Psoas muscle (tissue), 8 donors: ENCODE data around the gene TPCN1. TPM values are rescaled to one million over a fixed set of nuclear protein-coding genes. Genes with fewer than 3 reads are reported as not detected.
"Not testable (repeated sequence)": the region's sequence is repeated elsewhere in the genome, so short reads cannot be mapped to it uniquely, and the experiment has no call there.

Experiments
- ATAC-seq, 4 donors: fragments of 200-7000 bp; cut with Tn5 transposase; one replicate each; pipeline ENCODE4 v1.9.1; 2020; ENCODE audit warnings: moderate library complexity in 3 of 4, mild to moderate bottlenecking in 2 of 4
- DNase-seq, 2 donors: peaks; one replicate each; pipeline ENCODE4 v3.0.0-alpha.2; 2020
- H3K27ac ChIP-seq: fragments of 200-600 bp; one replicate; pipeline ENCODE4 v1.8.0; 2022
- H3K27me3 ChIP-seq, 3 donors: fragments of 200-600 bp in 1 of 3; one replicate each; pipeline versions ENCODE4 v1.6.1 to v1.8.0; 2013 to 2022; ENCODE audit warnings: low read length in 2 of 3, mild to moderate bottlenecking in 2 of 3, moderate library complexity in 1 of 3; ENCODE audit not compliant: insufficient read depth in 3 of 3
- H3K36me3 ChIP-seq, 2 donors: fragments of 200-600 bp in 1 of 2; one replicate each; pipeline versions ENCODE4 v1.6.1 to v1.8.0; 2013 to 2022; ENCODE audit warnings: low read depth in 1 of 2, mild to moderate bottlenecking in 1 of 2, moderate library complexity in 1 of 2; ENCODE audit not compliant: insufficient read depth in 1 of 2
- H3K4me1 ChIP-seq: fragments of 200-600 bp; one replicate; pipeline ENCODE4 v1.8.0; 2022
- H3K4me3 ChIP-seq: fragments of 200-600 bp; one replicate; pipeline ENCODE4 v1.8.0; 2022; ENCODE audit warnings: mild to moderate bottlenecking
- H3K9me3 ChIP-seq: fragments of 200-600 bp; one replicate; pipeline ENCODE4 v1.8.0; 2022
- WGBS, 3 donors: extraction: QIAGEN DNeasy Blood & Tissue Kit; methylation state at CpG; one replicate each; pipeline versions ENCODE4 v1.1.6 to v1.1.7; 2013; 5-methylcytosine and 5-hydroxymethylcytosine counted together
- intact Hi-C, 2 donors: fragments of 100-400 bp; cut with DNase I; formaldehyde crosslinking; loops; one replicate each; pipeline versions ENCODE4 v1.11.0 to v1.14.2; 2022
- polyA plus RNA-seq, 3 donors: library from polyadenylated mRNA; stranded (reverse); fragments of 200-250 nt; gene quantifications; one replicate each; pipeline ENCODE4 v1.2.3, GENCODE V29; 2013
- total RNA-seq, 4 donors: library from RNA; stranded (reverse); fragmentation: NEBNext Ultra II Directional in 2 of 4; extraction: Animal tissue kit (Norgen Biotek cat#: 25700) in 2 of 4; gene quantifications; one replicate each; pipeline versions ENCODE4 v1.2.1 to v1.2.4, GENCODE V29; 2021 to 2023
- TF ChIP-seq, protein P1 (sequence below): fragments of 200-600 bp; IDR thresholded peaks from one replicate; pipeline ENCODE4 v1.8.0; 2022; ENCODE audit warnings: antibody characterized with exemption
- donor health status: healthy with polysubstance abuse.
- donor health status: DM: no; HTN: no; CAD: no; lungs with moderate emphysema.
- donor health status: Bipolar disorder and iron deficiency.
- donor health status: healthy.
- donor health status: DM: yes; HTN: yes; CAD: no.
- donor health status: DM: no; HTN: no; CAD: no.
- donor health status: DM: no; HTN: no; CAD: no.
- donor health status: DM: yes; HTN: yes; CAD: no.

The TPCN1 gene
- total and polyA plus RNA-seq, 7 donors: 7.6 to 36.2 (median 25.2) TPM

DNA sequence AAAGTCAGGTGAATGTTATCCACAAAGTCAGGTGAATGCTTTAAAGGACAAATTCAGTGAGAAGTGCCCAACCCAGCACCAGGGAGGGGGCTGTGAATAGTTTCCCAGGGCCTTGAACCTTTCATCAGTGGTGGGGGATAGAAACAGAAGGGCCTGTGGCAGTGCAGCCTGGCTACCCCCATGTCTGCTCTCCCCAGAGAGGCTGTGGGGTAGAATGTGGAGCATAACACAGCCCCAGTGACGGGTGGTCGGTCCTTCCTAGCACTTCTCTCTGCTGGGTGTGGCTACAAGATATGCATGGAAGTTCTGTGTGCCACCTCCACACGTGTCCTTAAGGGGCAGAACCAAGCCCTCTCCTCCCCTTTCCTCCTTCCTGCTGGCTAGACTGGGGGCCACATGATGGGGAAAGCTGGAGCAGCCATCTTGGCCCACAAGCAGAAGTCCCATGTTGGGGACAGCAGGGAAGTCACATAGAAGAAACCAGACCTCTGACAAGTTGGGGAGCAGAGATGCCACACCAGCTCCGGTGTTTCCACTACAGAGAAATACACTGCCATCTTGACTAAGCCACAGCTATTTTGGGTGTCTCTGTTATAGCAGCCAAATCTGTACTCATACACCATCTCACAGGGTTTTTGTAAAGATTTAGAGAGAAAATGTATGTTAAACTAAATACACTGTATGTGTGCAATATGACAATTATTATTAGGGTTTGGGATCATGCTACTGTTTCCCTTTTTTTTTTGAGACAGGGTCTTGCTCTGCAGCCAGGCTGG lies 18.8 kb upstream of the TPCN1 start:
- intact Hi-C loops: no loop called here
- ATAC-seq: no peak

DNA sequence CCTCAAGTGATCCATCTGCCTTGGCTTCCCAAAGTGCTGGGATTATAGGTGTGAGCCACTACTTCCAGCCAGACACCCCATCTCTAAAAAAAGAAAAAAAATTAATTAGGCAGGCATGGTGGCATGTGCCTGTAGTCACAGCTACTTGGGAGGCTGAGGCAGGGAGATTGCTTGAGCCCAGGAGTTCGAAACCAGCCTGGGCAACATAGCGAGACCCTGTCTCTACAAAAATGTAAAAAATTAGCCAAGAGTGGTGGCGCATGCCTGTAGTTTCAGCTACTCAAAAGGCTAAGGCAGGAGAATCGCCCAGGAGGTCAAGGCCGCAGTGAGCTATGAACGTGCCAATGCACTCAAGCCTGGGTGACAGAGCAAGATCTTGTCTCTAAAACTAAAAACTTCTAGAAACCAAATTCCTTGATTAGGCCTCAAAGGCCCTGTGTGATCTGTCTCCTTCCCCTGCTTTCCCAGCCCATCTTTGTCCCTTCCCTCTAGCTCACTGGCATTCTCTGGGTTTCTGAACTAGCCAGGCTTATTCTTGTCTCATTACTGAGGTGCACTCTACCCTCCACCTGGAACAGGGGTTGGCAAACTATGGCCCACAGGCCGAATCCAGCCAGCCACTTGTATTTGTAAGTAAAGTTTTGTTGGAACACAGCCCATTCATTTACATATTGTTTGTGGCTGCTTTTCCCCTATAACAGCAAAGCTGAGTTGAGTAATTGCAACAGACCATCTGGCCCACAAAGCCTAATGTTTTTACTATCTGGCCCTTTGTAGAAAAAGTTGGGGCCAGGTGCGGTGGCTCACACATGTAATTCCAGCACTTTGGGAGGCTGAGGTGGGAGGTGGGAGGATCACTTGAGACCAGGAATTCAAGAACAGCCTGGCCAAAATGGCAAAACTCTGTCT lies 17.2 kb upstream of the TPCN1 start:
- Histone ChIP-seq H3K9me3 (no peaks in the 10 kb centered on the region), H3K4me3 (no peak overlapping the region), H3K27me3 (no peaks in the 10 kb centered on the region), H3K4me1 (peaks cover 15% of the 10 kb centered on the region), H3K27ac (peak overlapping the region; percentile 50), H3K36me3 (no peaks in the 10 kb centered on the region)
- ATAC-seq (no peak), DNase-seq (no peak)
- 84 to 89% (median 88%) methylated on average over 8 of the region's 8 CpGs for WGBS, 3 donors
- TF ChIP-seq, protein P1, sequence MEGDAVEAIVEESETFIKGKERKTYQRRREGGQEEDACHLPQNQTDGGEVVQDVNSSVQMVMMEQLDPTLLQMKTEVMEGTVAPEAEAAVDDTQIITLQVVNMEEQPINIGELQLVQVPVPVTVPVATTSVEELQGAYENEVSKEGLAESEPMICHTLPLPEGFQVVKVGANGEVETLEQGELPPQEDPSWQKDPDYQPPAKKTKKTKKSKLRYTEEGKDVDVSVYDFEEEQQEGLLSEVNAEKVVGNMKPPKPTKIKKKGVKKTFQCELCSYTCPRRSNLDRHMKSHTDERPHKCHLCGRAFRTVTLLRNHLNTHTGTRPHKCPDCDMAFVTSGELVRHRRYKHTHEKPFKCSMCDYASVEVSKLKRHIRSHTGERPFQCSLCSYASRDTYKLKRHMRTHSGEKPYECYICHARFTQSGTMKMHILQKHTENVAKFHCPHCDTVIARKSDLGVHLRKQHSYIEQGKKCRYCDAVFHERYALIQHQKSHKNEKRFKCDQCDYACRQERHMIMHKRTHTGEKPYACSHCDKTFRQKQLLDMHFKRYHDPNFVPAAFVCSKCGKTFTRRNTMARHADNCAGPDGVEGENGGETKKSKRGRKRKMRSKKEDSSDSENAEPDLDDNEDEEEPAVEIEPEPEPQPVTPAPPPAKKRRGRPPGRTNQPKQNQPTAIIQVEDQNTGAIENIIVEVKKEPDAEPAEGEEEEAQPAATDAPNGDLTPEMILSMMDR: no peak
- intact Hi-C loops: no loop called here

More for the DNA sequence above, 18.8 kb upstream of the TPCN1 start:
- 94 to 97% (median 94%) methylated on average over 4 of the region's 4 CpGs for WGBS, 3 donors
- Histone ChIP-seq H3K27ac (no peak overlapping the region), H3K9me3 (no peaks in the 10 kb centered on the region), H3K27me3 (no peaks in the 10 kb centered on the region), H3K36me3 (no peaks in the 10 kb centered on the region), H3K4me1 (peaks cover 15% of the 10 kb centered on the region), H3K4me3 (no peak overlapping the region)
- TF ChIP-seq, protein P1: no peak
- DNase-seq: no peak

DNA sequence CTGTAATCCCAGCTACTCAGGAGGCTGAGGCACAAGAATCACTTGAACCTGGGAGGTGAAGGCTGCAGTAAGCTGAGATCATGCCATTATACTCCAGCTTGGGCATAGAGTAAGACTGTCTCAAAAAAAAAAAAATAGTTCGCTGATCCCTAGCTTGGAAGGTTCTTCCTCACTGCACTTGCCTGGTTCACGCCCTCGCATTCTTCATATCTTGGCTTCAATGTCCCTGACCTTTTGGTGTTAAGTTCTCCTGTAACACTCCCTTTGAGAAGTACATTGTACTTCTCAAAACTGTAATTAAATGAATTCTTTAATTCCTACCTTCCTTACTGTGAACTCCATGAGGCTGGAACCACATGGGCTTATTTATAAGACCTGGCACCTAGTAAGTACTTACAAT lies 16.5 kb upstream of the TPCN1 start:
- Histone ChIP-seq H3K9me3 (no peaks in the 10 kb centered on the region), H3K4me3 (no peak overlapping the region), H3K27ac (peak overlapping the region; percentile 50), H3K36me3 (no peaks in the 10 kb centered on the region), H3K4me1 (peaks cover 15% of the 10 kb centered on the region), H3K27me3 (no peaks in the 10 kb centered on the region)
- WGBS, 3 donors: 38 to 43% (median 40%) methylated on average over 3 of the region's 3 CpGs
- TF ChIP-seq, protein P1: no peak
- ATAC-seq (peak in 3 of 4 donors; percentile 32 to 77 (median 77)), DNase-seq (no peak)
- intact Hi-C loops: no loop called here

GRCh38 chr12:113206802-113207201 lies 14.5 kb upstream of the TPCN1 start:
- 98 to 100% (median 100%) methylated on average over 5 of the region's 5 CpGs for WGBS, 3 donors
- DNase-seq, ATAC-seq, H3K27me3 ChIP-seq, H3K4me3 ChIP-seq, H3K27ac ChIP-seq, H3K9me3 ChIP-seq, H3K36me3 ChIP-seq, intact Hi-C loops: not testable (repeated sequence)
- peaks cover 15% of the 10 kb centered on the region for H3K4me1 ChIP-seq

GRCh38 chr12:113207613-113208040 lies 13.6 kb upstream of the TPCN1 start:
- no peak overlapping the region for H3K4me3 ChIP-seq
- no peaks in the 10 kb centered on the region for H3K27me3 ChIP-seq
- ATAC-seq (no peak), DNase-seq (no peak)
- no peaks in the 10 kb centered on the region for H3K9me3 ChIP-seq
- WGBS, 3 donors: 79 to 87% (median 85%) methylated on average over 6 of the region's 6 CpGs
- H3K27ac ChIP-seq: no peak overlapping the region
- peaks cover 15% of the 10 kb centered on the region for H3K4me1 ChIP-seq
- TF ChIP-seq, protein P1: no peak
- intact Hi-C loops: no loop called here
- no peaks in the 10 kb centered on the region for H3K36me3 ChIP-seq
